ENCODE measurements around the gene MAP3K13.
A peak's percentile ranks its signal among the peaks of the same experiment; 100 is the strongest.

Gene MAP3K13

GRCh38 chr3:185332026-185332735, 30.8 kb upstream of the MAP3K13 start:
- H3K27ac ChIP-seq, result no peak overlapping the region
- TF ChIP-seq ZFX (IDR thresholded peaks at IDR 0.05; ENCODE audit: borderline replicate concordance) (no peak), CTCF (IDR thresholded peaks at IDR 0.05) (no peak)

- TF ChIP-seq CTCF (IDR thresholded peaks at IDR 0.05), result no peak
- TF ChIP-seq ZFX (IDR thresholded peaks at IDR 0.05; ENCODE audit: borderline replicate concordance), result no peak
- H3K27ac ChIP-seq, result no peak overlapping the region
Observed at GRCh38 chr3:185335799-185336198, 27.1 kb upstream of the MAP3K13 start.

- TF ChIP-seq ZFX (IDR thresholded peaks at IDR 0.05; ENCODE audit: borderline replicate concordance) (no peak), CTCF (IDR thresholded peaks at IDR 0.05) (no peak)
- H3K27ac ChIP-seq, result 0 out of 2 replicates have a peak overlapping the region, but pooled peaks have one; percentile 14
Observed at GRCh38 chr3:185337231-185337816, 25.6 kb upstream of the MAP3K13 start.

- TF ChIP-seq ZFX (IDR thresholded peaks at IDR 0.05; ENCODE audit: borderline replicate concordance) (no peak), CTCF (IDR thresholded peaks at IDR 0.05) (no peak)
- no peak overlapping the region for H3K27ac ChIP-seq
Observed at GRCh38 chr3:185339945-185340344, 23.0 kb upstream of the MAP3K13 start.

- TF ChIP-seq CTCF (IDR thresholded peaks at IDR 0.05) (no peak), ZFX (IDR thresholded peaks at IDR 0.05; ENCODE audit: borderline replicate concordance) (no peak)
- H3K27ac ChIP-seq, result no peak overlapping the region
Observed at GRCh38 chr3:185340751-185341150, 22.2 kb upstream of the MAP3K13 start.

- H3K27ac ChIP-seq, result no peak overlapping the region
- no peak for TF ChIP-seq CTCF (IDR thresholded peaks at IDR 0.05)
- no peak for TF ChIP-seq ZFX (IDR thresholded peaks at IDR 0.05; ENCODE audit: borderline replicate concordance)
Observed at GRCh38 chr3:185341616-185342458, 21.1 kb upstream of the MAP3K13 start.

All from 22Rv1 (cell line).